GM21381 (cell line): ENCODE measurements around the gene ACLY.
"Not testable (repeated sequence)": the region's sequence is repeated elsewhere in the genome, so short reads cannot be mapped to it uniquely, and the experiment has no call there.

Source experiments
- ATAC-seq: cut with Tn5 transposase; IDR thresholded peaks from one replicate; pipeline ENCODE4 v1.9.1; 2021; ENCODE audit warnings: mild to moderate bottlenecking, moderate library complexity; ENCODE audit not compliant: unreplicated experiment

Gene ACLY

GRCh38 chr17:41836550-41837196 is 82.1 kb downstream of the ACLY start:
- no peak for ATAC-seq

DNA sequence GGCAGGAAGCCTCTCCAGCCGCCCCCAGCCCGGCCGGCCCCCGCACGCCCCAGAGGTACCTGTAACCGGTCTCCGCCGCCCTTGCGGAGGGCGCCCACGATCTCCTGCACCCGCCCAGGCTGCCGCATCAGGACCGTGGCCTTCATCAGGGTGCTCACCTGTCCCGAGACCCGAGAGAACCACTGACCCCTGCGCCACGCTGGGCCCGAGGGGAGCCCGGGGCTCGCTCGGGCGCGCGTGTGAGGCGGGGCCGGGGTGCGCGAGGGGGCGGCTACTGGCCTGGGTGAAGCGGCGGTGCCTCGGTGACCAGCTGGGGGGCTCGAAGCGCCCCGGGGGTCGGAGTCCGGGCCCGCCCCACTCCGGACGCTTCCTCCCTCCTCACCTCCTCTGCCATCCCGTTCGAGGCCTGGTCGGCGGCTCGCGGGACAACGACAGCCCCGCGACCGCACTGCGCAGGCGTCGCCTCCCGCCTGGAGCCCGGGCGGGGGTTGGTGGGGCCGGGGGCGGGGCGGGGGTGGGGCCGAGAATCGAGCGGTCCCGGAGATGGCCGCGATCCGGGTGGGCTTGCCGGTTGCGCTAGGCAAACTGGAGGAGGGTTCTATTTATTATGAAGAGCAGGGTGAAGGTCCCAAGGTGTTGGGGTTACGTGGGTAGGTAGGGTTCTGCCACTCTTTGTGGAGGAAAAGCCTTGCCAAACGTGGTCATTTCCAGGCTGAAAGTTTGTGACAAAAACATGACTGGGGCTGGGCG is 82.8 kb downstream of the ACLY start, which contains the start of gene NT5C3B:
NT5C3B (minus strand) TSS at position 433 of the 750 bp plus-strand sequence; CDS start at position 394, 39 bp downstream.
- peak; percentile 81 for ATAC-seq

DNA sequence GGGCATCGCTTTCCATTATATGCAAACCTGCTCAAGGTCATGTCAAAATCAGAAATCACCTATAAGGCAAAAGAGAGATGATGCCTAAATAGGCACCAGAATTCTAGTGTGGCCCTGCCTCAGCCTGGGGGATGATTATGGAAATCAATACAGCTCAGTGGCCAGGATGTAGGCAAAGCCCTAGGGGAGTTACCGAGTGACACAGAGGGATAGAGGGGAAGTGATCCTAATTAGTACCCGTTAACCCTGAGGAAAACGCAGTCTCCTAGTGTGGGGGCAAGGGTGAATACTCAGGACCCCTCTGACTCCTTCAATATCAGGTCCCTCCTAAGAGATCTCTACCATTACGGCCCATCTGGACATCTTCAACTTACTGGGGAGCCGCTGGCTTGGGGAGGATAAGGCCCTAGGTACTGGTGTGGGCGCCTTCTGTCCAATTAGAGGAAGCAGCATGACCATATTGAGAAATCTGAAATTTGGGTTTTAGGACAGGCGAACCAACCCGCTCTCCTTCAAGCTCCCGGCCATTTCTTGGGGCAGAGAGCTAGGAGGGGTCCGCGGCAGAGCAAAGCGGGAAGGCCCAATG is 83.4 kb downstream of the ACLY start:
- no peak for ATAC-seq

DNA sequence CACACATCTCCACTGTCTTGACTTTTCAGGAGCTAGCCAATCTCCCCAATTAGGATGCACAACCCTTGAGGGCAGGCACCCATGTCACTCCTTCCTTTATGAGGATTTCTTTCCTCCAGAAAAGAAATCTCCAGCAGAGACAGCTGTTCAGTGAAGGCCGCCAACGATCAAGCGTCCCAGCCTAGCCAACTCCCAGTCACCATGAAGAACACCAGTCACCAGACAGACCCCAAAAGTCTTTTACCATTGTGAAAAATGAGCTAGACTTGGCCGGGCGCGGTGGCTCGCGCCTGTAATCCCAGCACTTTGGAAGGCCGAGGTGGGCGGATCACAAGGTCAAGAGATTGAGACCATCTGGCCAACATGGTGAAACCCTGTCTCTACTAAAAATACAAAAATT is 88.8 kb downstream of the ACLY start:
- ATAC-seq: not testable (repeated sequence)

DNA sequence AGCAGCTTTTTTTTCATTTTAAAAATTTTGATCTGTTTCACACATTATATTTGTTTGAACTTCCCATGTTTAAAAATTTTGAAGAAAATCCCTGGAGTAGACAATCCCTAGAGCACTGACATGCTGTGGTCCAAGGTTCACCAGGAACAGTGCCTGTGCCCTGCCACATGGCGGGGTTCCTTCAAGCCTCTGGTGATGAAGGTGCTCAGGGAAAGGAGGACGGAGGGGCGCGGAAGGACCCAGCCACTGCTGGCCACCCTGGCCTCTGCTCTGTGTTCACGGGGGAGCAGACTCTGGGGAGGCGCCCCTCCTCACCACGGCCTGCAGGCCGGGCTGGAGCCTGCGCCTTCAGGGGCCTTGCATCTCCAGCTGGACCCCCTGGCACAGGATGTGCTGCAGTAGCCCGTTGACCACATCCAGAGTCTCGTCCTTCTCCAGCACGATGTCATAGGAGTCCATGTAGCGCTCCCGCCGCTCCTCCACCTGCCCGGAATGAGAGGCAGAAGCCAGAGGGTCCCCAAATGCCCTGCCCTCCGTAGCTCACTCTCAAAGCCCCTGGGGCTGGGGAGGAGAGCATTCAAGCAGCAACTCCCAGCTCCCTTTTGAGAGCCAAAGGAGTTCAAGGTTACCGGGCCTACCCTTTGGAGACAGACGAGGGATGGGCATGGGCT is 93.4 kb downstream of the ACLY start:
- ATAC-seq: no peak

GRCh38 chr17:41824086-41824485 is 94.7 kb downstream of the ACLY start:
- ATAC-seq: no peak

DNA sequence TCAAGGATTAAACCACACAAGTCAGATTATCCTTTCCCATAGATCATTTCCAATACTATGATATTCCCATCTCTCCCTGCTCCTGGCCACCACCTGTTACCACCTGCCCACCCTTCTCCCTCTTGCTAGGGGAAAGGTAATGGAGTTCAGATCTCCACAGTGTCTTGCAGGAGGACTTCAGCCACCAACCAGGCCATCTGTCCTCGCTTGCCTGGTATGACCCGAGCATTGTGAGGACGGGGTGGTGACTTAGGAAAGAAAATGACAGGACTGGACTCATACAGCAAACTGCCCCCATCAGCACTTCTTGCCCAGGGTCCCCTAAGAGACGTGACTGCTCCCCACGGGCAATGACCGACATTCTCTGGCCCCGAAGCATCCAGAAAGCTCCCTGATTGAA is 95.2 kb downstream of the ACLY start:
- no peak for ATAC-seq

DNA sequence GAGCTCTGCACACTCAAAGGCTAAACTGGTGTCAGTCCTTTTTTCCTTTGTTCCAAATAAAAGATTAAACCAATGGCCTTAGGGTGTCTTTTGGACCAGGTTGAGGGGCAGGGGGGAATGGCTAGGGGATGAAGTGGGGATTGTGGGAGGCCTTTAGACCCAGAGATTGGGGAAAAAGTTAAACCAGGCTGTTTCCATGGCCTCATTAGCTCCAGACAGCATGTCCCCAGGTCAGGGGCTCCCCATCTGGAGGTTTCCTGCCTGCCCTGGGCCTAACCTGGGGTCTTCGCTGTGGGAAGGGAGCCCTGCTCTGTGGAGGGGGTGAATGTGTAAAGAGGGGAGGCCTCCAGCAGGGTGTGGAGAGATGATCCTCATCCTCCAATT is 95.6 kb downstream of the ACLY start:
- ATAC-seq: no peak

GRCh38 chr17:41822216-41823140 is 96.3 kb downstream of the ACLY start:
- ATAC-seq: no peak

GRCh38 chr17:41821776-41822175 is 97.0 kb downstream of the ACLY start:
- no peak for ATAC-seq

DNA sequence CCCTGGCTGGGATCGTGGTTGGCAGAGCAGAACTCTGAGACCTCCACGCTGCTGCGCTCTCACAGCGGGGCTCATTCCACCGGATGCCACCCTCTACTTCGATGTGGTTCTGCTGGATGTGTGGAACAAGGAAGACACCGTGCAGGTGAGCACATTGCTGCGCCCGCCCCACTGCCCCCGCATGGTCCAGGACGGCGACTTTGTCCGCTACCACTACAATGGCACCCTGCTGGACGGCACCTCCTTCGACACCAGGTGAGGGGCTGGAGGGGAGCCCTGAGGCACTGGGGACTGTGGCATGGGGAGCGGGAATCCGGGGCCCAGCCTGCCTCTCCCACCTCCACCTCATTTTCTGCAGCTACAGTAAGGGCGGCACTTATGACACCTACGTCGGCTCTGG is 100.7 kb downstream of the ACLY start:
- ATAC-seq: no peak
